Mesothelial cell of epicardium (in vitro differentiated cells): ENCODE measurements around the gene SLC25A47. TPM values are rescaled to one million over a fixed set of nuclear protein-coding genes. Genes with fewer than 3 reads are reported as not detected.

Experiments
- DNase-seq, 2 experiments: peaks; one replicate each; pipeline ENCODE4 v3.0.0; 2021; ENCODE audit warnings: low spot score in 2 of 2; ENCODE audit not compliant: unreplicated experiment in 2 of 2
- H3K27ac Mint-ChIP-seq: 2 replicates; pipeline ENCODE4 v1.8.0; 2021; ENCODE audit warnings: mixed read lengths
- H3K27me3 Mint-ChIP-seq: 2 replicates; pipeline ENCODE4 v1.8.0; 2021; ENCODE audit warnings: low read depth, mixed read lengths
- H3K36me3 Mint-ChIP-seq: 2 replicates; pipeline ENCODE4 v1.8.0; 2021; ENCODE audit warnings: mixed read lengths
- H3K4me1 Mint-ChIP-seq: 2 replicates; pipeline ENCODE4 v1.8.0; 2021; ENCODE audit warnings: mixed read lengths
- H3K4me3 Mint-ChIP-seq: 2 replicates; pipeline ENCODE4 v1.8.0; 2021; ENCODE audit warnings: mild to moderate bottlenecking, moderate library complexity, mixed read lengths
- H3K9me3 Mint-ChIP-seq: 2 replicates; pipeline ENCODE4 v1.8.0; 2021; ENCODE audit warnings: mixed read lengths
- microRNA-seq: library from miRNA; unstranded; fragments of <30 nt; microRNA quantifications from one replicate; pipeline ENCODE4 v1.2.0, GENCODE V29; 2021; ENCODE audit warnings: inconsistent platforms, mixed read lengths
- total RNA-seq: library from RNA; stranded (reverse); gene quantifications from 3 replicates; pipeline ENCODE4 v1.2.1, GENCODE V29; 2021
- TF ChIP-seq, protein P1 (sequence below): fragments of 200-600 bp; sonication (generic); IDR thresholded peaks from one replicate; pipeline ENCODE4 v1.5.0; 2021; ENCODE audit warnings: antibody characterized with exemption; ENCODE audit not compliant: unreplicated experiment

Gene SLC25A47
- total RNA-seq, 1 donor from 2014 or later: not detected

DNA sequence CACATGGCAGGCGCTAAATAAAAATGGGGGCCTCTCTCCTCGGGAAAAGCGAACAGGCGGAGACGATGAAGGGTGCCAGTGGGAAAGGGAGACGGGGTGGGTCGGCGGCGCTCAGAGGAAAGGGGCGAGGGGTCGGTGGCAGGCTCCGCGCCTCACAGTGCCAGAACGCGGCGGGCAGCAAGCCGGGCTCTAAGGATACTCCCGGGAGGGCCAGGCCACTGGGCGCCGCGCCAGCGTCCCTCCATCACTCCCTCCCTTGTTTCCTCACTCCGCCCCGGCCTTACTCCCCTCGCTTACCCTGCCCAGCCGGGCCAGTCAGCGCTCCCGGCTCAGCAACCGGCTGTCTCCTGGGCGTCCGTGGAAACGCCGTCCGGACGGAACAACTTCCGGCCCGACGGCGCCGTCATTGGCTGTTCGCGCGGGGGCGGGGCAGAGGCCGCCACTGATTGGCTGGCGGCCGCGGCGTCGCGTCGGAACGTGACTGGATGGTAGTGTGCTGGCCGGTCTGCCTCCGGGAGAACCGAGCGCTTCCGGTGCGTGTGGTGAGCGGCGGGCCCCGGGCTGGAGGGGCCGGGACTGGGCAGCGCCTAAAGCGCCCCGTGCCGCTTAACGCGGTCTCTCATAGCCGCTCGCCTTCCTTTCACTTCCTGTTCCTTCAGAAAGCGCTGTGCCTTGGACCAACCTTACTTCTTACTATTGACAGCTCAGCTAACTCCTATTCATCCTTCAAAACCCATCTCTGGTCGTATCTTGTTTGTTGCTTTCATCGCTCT lies 53.0 kb downstream of the SLC25A47 start, which contains the start of gene WDR25:
Gene WDR25, plus strand, starts transcription at position 523 of the 773 bp plus-strand sequence.
- TF ChIP-seq, protein P1, sequence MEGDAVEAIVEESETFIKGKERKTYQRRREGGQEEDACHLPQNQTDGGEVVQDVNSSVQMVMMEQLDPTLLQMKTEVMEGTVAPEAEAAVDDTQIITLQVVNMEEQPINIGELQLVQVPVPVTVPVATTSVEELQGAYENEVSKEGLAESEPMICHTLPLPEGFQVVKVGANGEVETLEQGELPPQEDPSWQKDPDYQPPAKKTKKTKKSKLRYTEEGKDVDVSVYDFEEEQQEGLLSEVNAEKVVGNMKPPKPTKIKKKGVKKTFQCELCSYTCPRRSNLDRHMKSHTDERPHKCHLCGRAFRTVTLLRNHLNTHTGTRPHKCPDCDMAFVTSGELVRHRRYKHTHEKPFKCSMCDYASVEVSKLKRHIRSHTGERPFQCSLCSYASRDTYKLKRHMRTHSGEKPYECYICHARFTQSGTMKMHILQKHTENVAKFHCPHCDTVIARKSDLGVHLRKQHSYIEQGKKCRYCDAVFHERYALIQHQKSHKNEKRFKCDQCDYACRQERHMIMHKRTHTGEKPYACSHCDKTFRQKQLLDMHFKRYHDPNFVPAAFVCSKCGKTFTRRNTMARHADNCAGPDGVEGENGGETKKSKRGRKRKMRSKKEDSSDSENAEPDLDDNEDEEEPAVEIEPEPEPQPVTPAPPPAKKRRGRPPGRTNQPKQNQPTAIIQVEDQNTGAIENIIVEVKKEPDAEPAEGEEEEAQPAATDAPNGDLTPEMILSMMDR: no peak
- Mint-ChIP-seq H3K9me3 (no peaks in the 10 kb centered on the region), H3K36me3 (no peaks in the 10 kb centered on the region), H3K27ac (peak within 1 kb of the TSS; percentile 100), H3K4me1 (peaks cover 44% of the 10 kb centered on the region), H3K4me3 (peak within 1 kb of the TSS; percentile 90), H3K27me3 (no peaks in the 10 kb centered on the region)
- DNase-seq: peak; percentile 92 to 96

DNA sequence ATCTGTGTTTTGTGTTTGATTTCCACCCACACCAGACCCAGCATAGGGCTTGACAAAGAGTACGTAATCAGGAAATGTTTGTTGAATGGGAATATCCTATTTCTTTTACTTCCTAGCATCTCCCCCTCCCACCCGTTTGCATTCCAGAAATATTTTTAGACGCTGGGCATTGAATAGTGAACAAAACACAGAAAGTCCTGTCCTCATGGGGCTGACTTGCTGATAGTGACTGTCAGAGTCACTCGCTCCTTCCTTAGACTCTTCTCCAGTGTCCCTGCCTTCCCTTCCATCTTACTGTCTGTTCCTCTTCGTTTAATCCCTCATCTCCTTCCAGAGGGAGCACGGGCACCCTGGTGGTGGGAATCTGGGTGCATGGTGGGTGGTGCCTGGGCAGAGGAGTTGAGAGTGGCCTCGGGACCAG lies 53.6 kb downstream of the SLC25A47 start:
- peak overlapping the region; percentile 90 for H3K4me3 Mint-ChIP-seq
- peaks cover 42% of the 10 kb centered on the region for H3K4me1 Mint-ChIP-seq
- TF ChIP-seq, protein P1: no peak
- no peaks in the 10 kb centered on the region for H3K9me3 Mint-ChIP-seq
- DNase-seq: no peak
- no peaks in the 10 kb centered on the region for H3K27me3 Mint-ChIP-seq
- H3K27ac Mint-ChIP-seq: peak overlapping the region; percentile 100
- H3K36me3 Mint-ChIP-seq: peaks cover under 1% of the 10 kb centered on the region

Small RNAs within 50 kb of the gene (microRNA-seq; reads per million reads assigned to microRNA genes)
- gene MIR345: 597 reads per million, percentile 76 among the genes with 10 or more reads in this experiment
- 1.5 reads per million for gene MIR6764

Other genes starting within 250 kb of the SLC25A47 start
- 1.5 to 2.1 TPM (median 1.6 TPM) in 3 replicates for gene DEGS2, start 163.7 kb upstream of the SLC25A47 start, total RNA-seq
- 89.0 to 94.5 TPM (median 91.9 TPM) in 3 replicates for gene YY1, start 84.2 kb upstream of the SLC25A47 start, total RNA-seq
- gene SLC25A29, start 16.9 kb upstream of the SLC25A47 start, total RNA-seq: 102 to 103 TPM (median 102 TPM) in 3 replicates
- 12.7 to 13.8 TPM (median 12.9 TPM) in 3 replicates for gene WDR25, start 53.1 kb downstream of the SLC25A47 start, total RNA-seq